ENCODE data around the gene ABCC5.

Gene ABCC5

GRCh38 chr3:184005941-184006507 is 11.7 kb downstream of the ABCC5 start:
- Histone ChIP-seq H3K79me2 (ENCODE audit: insufficient read depth, low read length) (no peaks in the 10 kb centered on the region), H3K4me1 (ENCODE audit: insufficient read depth, low read length, severe bottlenecking) (peaks cover 40% of the 10 kb centered on the region), H3K4me3 (ENCODE audit: low read depth, low read length, poor library complexity, severe bottlenecking) (peak overlapping the region; percentile 32), H3K9me3 (ENCODE audit: low read length) (no peaks in the 10 kb centered on the region), H3F3A (ENCODE audit: insufficient read depth, low read length) (no peaks in the 10 kb centered on the region), H3K36me3 (ENCODE audit: insufficient read depth, low read length) (peaks cover 18% of the 10 kb centered on the region), H3K9me2 (ENCODE audit: low read depth, low read length) (no peaks in the 10 kb centered on the region), H4K20me1 (ENCODE audit: insufficient read depth, low read length) (no peaks in the 10 kb centered on the region), H2AFZ (ENCODE audit: low read length) (0 out of 2 replicates have a peak overlapping the region, but pooled peaks have one; percentile 4), H3K9ac (ENCODE audit: low read length) (peak overlapping the region; percentile 43), H3K4me2 (ENCODE audit: low read length) (peak overlapping the region; percentile 57), H3K27ac (ENCODE audit: low read depth, low read length, poor library complexity, severe bottlenecking) (peak overlapping the region; percentile 85), H3K27me3 (ENCODE audit: insufficient read depth, low read length) (no peaks in the 10 kb centered on the region)
- TF ChIP-seq CTCF (IDR thresholded peaks at IDR 0.05; ENCODE audit: low read length) (no peak), EZH2 (IDR thresholded peaks at IDR 0.05; ENCODE audit: borderline replicate concordance, low read length) (no peak)

GRCh38 chr3:184004476-184004875 is 13.2 kb downstream of the ABCC5 start:
- Histone ChIP-seq H3K9me2 (ENCODE audit: low read depth, low read length) (no peaks in the 10 kb centered on the region), H3K4me3 (ENCODE audit: low read depth, low read length, poor library complexity, severe bottlenecking) (no peak overlapping the region), H3K9ac (ENCODE audit: low read length) (no peak overlapping the region), H3K4me2 (ENCODE audit: low read length) (no peak overlapping the region), H3K27ac (ENCODE audit: low read depth, low read length, poor library complexity, severe bottlenecking) (peak overlapping the region; percentile 35), H3K36me3 (ENCODE audit: insufficient read depth, low read length) (peaks cover 24% of the 10 kb centered on the region; the same call in 1 of the 2 replicates), H4K20me1 (ENCODE audit: insufficient read depth, low read length) (no peaks in the 10 kb centered on the region), H3K4me1 (ENCODE audit: insufficient read depth, low read length, severe bottlenecking) (peaks cover 40% of the 10 kb centered on the region), H3K27me3 (ENCODE audit: insufficient read depth, low read length) (no peaks in the 10 kb centered on the region), H2AFZ (ENCODE audit: low read length) (no peak overlapping the region), H3K9me3 (ENCODE audit: low read length) (no peaks in the 10 kb centered on the region), H3K79me2 (ENCODE audit: insufficient read depth, low read length) (no peaks in the 10 kb centered on the region), H3F3A (ENCODE audit: insufficient read depth, low read length) (no peaks in the 10 kb centered on the region)
- TF ChIP-seq EZH2 (IDR thresholded peaks at IDR 0.05; ENCODE audit: borderline replicate concordance, low read length): no peak
- TF ChIP-seq CTCF (IDR thresholded peaks at IDR 0.05; ENCODE audit: low read length): no peak

- Histone ChIP-seq H3K4me2 (ENCODE audit: low read length) (no peak overlapping the region), H3K4me1 (ENCODE audit: insufficient read depth, low read length, severe bottlenecking) (peaks cover 37% of the 10 kb centered on the region), H3K9ac (ENCODE audit: low read length) (no peak overlapping the region), H3K27ac (ENCODE audit: low read depth, low read length, poor library complexity, severe bottlenecking) (no peak overlapping the region), H2AFZ (ENCODE audit: low read length) (no peak overlapping the region), H3K4me3 (ENCODE audit: low read depth, low read length, poor library complexity, severe bottlenecking) (no peak overlapping the region), H3K36me3 (ENCODE audit: insufficient read depth, low read length) (peaks cover 18% of the 10 kb centered on the region; the same call in 1 of the 2 replicates), H3K9me3 (ENCODE audit: low read length) (no peaks in the 10 kb centered on the region), H4K20me1 (ENCODE audit: insufficient read depth, low read length) (no peaks in the 10 kb centered on the region), H3K27me3 (ENCODE audit: insufficient read depth, low read length) (no peaks in the 10 kb centered on the region), H3K79me2 (ENCODE audit: insufficient read depth, low read length) (no peaks in the 10 kb centered on the region), H3F3A (ENCODE audit: insufficient read depth, low read length) (no peaks in the 10 kb centered on the region), H3K9me2 (ENCODE audit: low read depth, low read length) (no peaks in the 10 kb centered on the region)
- no peak for TF ChIP-seq CTCF (IDR thresholded peaks at IDR 0.05; ENCODE audit: low read length)
- TF ChIP-seq EZH2 (IDR thresholded peaks at IDR 0.05; ENCODE audit: borderline replicate concordance, low read length): no peak
Observed at GRCh38 chr3:184003187-184003967, 14.3 kb downstream of the ABCC5 start.

Measured in OCI-LY1 (cell line).